GM10248 (cell line): ENCODE data around the gene CTAG1A.
"Not testable (repeated sequence)": the region's sequence is repeated elsewhere in the genome, so short reads cannot be mapped to it uniquely, and the experiment has no call there.

Experiments
- CTCF ChIA-PET: fragments of 300-600 bp; sonication (Branson Sonifier 250); formaldehyde crosslinking; extraction: SDS; loops from one replicate; lab custom pipeline; 2021; ENCODE audit warnings: antibody characterized with exemption; lab: Yijun Ruan, JAX
- POLR2A ChIA-PET: fragments of 350-650 bp; sonication (Branson Sonifier 250); formaldehyde crosslinking; extraction: SDS; loops from one replicate; lab custom pipeline; 2020; ENCODE audit warnings: antibody characterized with exemption; lab: Yijun Ruan, JAX
- DNase-seq: peaks from one replicate; pipeline ENCODE4 v3.0.0; 2012; ENCODE audit errors: extremely low spot score
- TF ChIP-seq, protein P1 (sequence below): IDR thresholded peaks from 2 replicates; pipeline ENCODE4 v1.5.1; 2012; ENCODE audit warnings: mild to moderate bottlenecking, low read depth; ENCODE audit errors: extremely low read depth, missing control alignments, control extremely low read depth

The CTAG1A gene

GRCh38 chrX:154607370-154607769 is 22.4 kb downstream of the CTAG1A start:
- no peak for DNase-seq
- POLR2A ChIA-PET, result no interaction called here
- TF ChIP-seq, protein P1, sequence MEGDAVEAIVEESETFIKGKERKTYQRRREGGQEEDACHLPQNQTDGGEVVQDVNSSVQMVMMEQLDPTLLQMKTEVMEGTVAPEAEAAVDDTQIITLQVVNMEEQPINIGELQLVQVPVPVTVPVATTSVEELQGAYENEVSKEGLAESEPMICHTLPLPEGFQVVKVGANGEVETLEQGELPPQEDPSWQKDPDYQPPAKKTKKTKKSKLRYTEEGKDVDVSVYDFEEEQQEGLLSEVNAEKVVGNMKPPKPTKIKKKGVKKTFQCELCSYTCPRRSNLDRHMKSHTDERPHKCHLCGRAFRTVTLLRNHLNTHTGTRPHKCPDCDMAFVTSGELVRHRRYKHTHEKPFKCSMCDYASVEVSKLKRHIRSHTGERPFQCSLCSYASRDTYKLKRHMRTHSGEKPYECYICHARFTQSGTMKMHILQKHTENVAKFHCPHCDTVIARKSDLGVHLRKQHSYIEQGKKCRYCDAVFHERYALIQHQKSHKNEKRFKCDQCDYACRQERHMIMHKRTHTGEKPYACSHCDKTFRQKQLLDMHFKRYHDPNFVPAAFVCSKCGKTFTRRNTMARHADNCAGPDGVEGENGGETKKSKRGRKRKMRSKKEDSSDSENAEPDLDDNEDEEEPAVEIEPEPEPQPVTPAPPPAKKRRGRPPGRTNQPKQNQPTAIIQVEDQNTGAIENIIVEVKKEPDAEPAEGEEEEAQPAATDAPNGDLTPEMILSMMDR, result no peak
- CTCF ChIA-PET, result no interaction called here

DNA sequence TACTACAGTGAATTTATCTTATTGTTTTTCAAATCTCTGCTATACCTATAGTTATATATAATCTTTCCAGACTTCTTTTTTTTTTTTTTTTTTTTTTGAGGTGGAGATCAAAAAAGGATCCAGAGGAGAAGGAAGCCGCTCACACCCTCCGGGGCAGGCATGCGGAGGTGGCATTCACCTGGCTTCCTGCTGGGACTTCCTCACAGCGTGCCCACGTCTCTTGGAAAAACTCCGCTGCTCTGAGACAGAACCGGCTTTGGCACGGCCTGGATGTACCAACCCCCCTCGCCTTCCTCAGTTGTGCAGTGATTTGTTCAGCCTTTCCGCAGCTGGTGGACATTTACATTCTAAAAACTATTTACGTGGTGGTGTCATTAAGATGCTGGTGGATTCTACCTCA is 23.0 kb downstream of the CTAG1A start:
- CTCF ChIA-PET, DNase-seq, POLR2A ChIA-PET: not testable (repeated sequence)

GRCh38 chrX:154608823-154609222 is 23.9 kb downstream of the CTAG1A start:
- POLR2A ChIA-PET, DNase-seq, CTCF ChIA-PET: not testable (repeated sequence)

DNA sequence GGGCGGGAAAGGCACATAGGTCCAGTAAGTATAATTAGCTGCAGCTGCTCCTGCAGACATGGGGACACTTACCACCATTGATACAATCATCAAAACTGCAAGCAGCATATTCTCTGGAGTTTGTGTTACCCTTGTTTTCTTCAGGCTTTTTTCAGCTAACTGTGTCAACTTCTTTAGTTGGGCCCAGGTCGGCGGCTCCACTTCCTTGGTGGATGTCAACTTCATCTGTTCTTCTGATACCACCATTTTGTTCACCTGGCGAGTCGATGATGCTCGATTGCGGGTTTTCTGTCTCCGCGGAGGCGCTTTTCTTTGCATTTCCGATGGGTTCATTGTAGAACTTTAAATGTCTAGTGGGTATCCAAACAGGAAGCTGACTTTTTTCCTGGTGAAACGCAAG is 26.2 kb downstream of the CTAG1A start:
- POLR2A ChIA-PET, CTCF ChIA-PET, DNase-seq: not testable (repeated sequence)

DNA sequence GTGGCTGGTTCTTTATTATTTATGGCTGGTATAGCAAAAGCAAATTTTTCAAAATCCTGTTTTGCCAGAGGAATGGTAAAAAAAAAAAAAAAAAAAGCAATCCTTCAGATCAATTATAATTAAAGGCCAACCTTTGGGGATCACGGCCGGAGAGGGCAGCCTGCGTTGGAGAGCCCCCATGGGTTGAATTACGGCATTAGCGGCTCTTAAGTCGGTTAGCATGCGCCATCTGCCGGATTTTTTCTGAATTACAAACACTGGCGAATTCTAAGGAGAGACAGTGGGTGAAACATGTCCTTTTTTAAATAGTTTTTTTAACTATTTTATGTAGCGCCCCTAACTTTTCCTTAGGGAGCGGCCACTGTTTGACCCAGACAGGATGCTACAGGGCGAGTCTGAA is 28.7 kb downstream of the CTAG1A start:
- DNase-seq, POLR2A ChIA-PET, CTCF ChIA-PET: not testable (repeated sequence)

- DNase-seq, POLR2A ChIA-PET, CTCF ChIA-PET: not testable (repeated sequence)
These were observed 34.2 kb downstream of the CTAG1A start, which contains the start of gene CTAG1B for GRCh38 chrX:154619182-154619581. CTAG1B (minus strand) TSS chrX:154619282; CDS start chrX:154619218, 64 bp downstream.

DNA sequence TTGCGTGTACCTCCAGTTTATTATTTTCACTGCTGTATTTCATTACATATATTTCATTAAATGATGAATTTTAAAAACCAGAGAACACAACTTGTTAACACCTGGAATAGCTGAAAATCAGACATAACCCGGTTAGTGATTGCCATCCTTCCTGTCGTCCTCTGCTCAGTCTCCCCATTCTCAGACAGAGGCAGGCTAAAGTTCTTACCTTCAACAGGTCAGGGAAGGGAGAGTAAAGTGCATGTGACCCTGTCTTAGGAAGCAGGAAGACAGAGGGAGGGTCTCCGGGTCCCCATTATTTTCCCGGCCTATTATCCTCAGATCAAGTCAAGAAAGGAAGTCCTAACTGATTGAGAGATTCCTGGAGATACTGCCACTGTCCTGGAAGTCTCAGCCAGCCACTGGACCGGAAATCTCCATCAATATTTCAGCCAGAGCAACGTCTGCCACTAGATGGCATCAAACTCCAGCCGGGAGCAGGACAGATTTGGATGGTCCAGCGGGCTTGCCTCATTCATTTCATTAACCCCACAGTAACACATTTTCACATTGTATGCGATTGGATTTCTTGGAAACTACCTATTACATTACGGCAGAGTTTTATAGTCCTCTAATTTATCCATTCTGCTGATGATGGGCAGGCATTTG is 36.0 kb downstream of the CTAG1A start:
- DNase-seq, CTCF ChIA-PET, POLR2A ChIA-PET: not testable (repeated sequence)

DNA sequence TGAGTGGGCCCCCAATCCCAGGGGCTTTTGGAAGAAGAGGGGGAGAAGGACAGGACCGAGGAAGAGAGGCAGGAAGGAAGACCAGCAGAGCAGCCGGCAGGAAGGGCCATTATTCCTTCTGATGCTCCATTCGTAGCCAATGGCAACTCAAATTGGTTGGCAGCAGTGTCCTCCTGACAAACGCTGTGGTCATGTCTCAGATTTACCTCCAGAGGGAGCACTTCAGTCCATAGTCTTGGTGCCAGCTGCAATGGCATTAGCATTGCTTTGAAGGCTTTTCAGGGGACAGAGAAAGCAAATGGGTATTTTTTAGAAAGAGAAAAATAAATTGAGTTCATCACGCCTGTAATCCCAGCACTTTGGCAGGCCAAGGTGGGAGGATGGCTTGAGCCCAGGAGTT is 44.0 kb downstream of the CTAG1A start:
- DNase-seq, POLR2A ChIA-PET, CTCF ChIA-PET: not testable (repeated sequence)

GRCh38 chrX:154630949-154631348 is 46.0 kb downstream of the CTAG1A start:
- POLR2A ChIA-PET, CTCF ChIA-PET, DNase-seq: not testable (repeated sequence)

GRCh38 chrX:154633661-154634060 is 48.7 kb downstream of the CTAG1A start:
- POLR2A ChIA-PET, CTCF ChIA-PET, DNase-seq: not testable (repeated sequence)
